Activated CD4-positive, alpha-beta T cell treated with anti-CD3 and anti-CD28 coated beads for 36 hours (primary cell): ENCODE results near the gene CORO1C. TPM values are rescaled to one million over a fixed set of nuclear protein-coding genes. Genes with fewer than 3 reads are reported as not detected.
"Not testable (repeated sequence)": the region's sequence is repeated elsewhere in the genome, so short reads cannot be mapped to it uniquely, and the experiment has no call there.

ENCODE experiments used
- ATAC-seq: fragments of 200-7000 bp; cut with Tn5 transposase; one replicate; pipeline ENCODE4 v1.10.0; 2021; ENCODE audit warnings: mild to moderate bottlenecking, moderate library complexity
- CTCF ChIA-PET: fragments of 350-600 bp; sonication (Branson Sonifier 250); formaldehyde crosslinking; loops from one replicate; lab custom pipeline; 2021; ENCODE audit warnings: antibody characterized with exemption; lab: Charles Lee
- POLR2A ChIA-PET: fragments of 350-600 bp; sonication (Branson Sonifier 250); formaldehyde crosslinking; loops from one replicate; lab custom pipeline; 2021; ENCODE audit warnings: antibody characterized with exemption, inconsistent platforms; lab: Charles Lee
- DNase-seq: peaks from one replicate; pipeline ENCODE4 v3.0.0-alpha.2; 2020
- H3K27ac Mint-ChIP-seq: one replicate; pipeline ENCODE4 v1.8.0; 2021; ENCODE audit warnings: mixed read lengths
- H3K27me3 Mint-ChIP-seq: one replicate; pipeline ENCODE4 v1.8.0; 2021; ENCODE audit warnings: mixed read lengths
- H3K36me3 Mint-ChIP-seq: one replicate; pipeline ENCODE4 v1.8.0; 2021; ENCODE audit warnings: low read depth, mixed read lengths
- H3K4me1 Mint-ChIP-seq: one replicate; pipeline ENCODE4 v1.8.0; 2021; ENCODE audit warnings: mixed read lengths
- H3K4me3 Mint-ChIP-seq: one replicate; pipeline ENCODE4 v1.8.0; 2021; ENCODE audit warnings: mild to moderate bottlenecking, moderate library complexity, mixed read lengths
- H3K9me3 Mint-ChIP-seq: one replicate; pipeline ENCODE4 v1.8.0; 2021; ENCODE audit warnings: low read depth, mixed read lengths
- intact Hi-C, 2 experiments: fragments of 100-400 bp; cut with DNase I in 1 of 2; cut with micrococcal nuclease in 1 of 2; formaldehyde crosslinking; loops; one replicate each; pipeline versions ENCODE4 v1.14.2 to v1.15.1; 2022 to 2024; cut with DNase I, micrococcal nuclease
- total RNA-seq, 2 experiments: library from RNA; stranded (reverse); gene quantifications; one replicate each; pipeline ENCODE4 v1.2.3, GENCODE V29; 2021

Gene CORO1C
- total RNA-seq, 2 experiments from 2014 or later, result 83.5 to 90.8 TPM

GRCh38 chr12:108622921-108623514 is 108.3 kb downstream of the CORO1C start:
- peaks cover 44% of the 10 kb centered on the region for H3K36me3 Mint-ChIP-seq

GRCh38 chr12:108622421-108622820 is 108.9 kb downstream of the CORO1C start:
- H3K27me3 Mint-ChIP-seq, result no peaks in the 10 kb centered on the region
- ATAC-seq (no peak), DNase-seq (no peak)
- no peak overlapping the region for H3K4me3 Mint-ChIP-seq
- peak overlapping the region; percentile 86 for H3K27ac Mint-ChIP-seq
- peaks cover 42% of the 10 kb centered on the region for H3K36me3 Mint-ChIP-seq
- ChIA-PET POLR2A (interaction anchor here (0.6 kb wide), 1 partner anchor 12 kb away, joined by 3 read pairs; no protein-coding TSS in a partner anchor), CTCF (interaction anchor here (0.6 to 9.0 kb wide), 2 partner anchors 57 to 896 kb away, joined by 3 to 270 read pairs; partner anchors contain the start of genes ISCU and SART3)
- intact Hi-C loops, result no loop called here
- no peaks in the 10 kb centered on the region for H3K9me3 Mint-ChIP-seq
- H3K4me1 Mint-ChIP-seq, result peaks cover 38% of the 10 kb centered on the region

More at GRCh38 chr12:108622921-108623514, 108.3 kb downstream of the CORO1C start:
- no peaks in the 10 kb centered on the region for H3K9me3 Mint-ChIP-seq
- H3K4me1 Mint-ChIP-seq, result peaks cover 36% of the 10 kb centered on the region
- no peak overlapping the region for H3K27ac Mint-ChIP-seq
- no peak overlapping the region for H3K4me3 Mint-ChIP-seq
- ChIA-PET CTCF (interaction anchor here (9.0 kb wide), 1 partner anchor 58 kb away, joined by 270 read pairs; the partner anchor contains the start of genes ISCU and SART3), POLR2A (no interaction called here)
- intact Hi-C loops, result no loop called here
- DNase-seq, result no peak
- ATAC-seq, result no peak
- no peaks in the 10 kb centered on the region for H3K27me3 Mint-ChIP-seq

- peaks cover 46% of the 10 kb centered on the region for H3K36me3 Mint-ChIP-seq
- POLR2A ChIA-PET, result interaction anchor here (0.7 kb wide), 1 partner anchor 52 kb away, joined by 3 read pairs; no protein-coding TSS in a partner anchor
- H3K4me3 Mint-ChIP-seq, result no peak overlapping the region
- H3K27ac Mint-ChIP-seq, result peak overlapping the region; percentile 70
- DNase-seq (no peak), ATAC-seq (no peak)
- peaks cover 4% of the 10 kb centered on the region for H3K9me3 Mint-ChIP-seq
- H3K4me1 Mint-ChIP-seq, result peaks cover 45% of the 10 kb centered on the region
- intact Hi-C loops, result no loop called here
- CTCF ChIA-PET, result interaction anchor here (0.5 to 9.0 kb wide), 5 partner anchors 10 to 239 kb away, joined by 3 to 270 read pairs (median 3); partner anchors contain the start of genes ISCU, SART3 and SELPLG
- H3K27me3 Mint-ChIP-seq, result no peaks in the 10 kb centered on the region
These were observed 110.2 kb downstream of the CORO1C start for GRCh38 chr12:108621161-108621560.

- H3K27me3 Mint-ChIP-seq, result no peaks in the 10 kb centered on the region
- intact Hi-C loops, result no loop called here
- ATAC-seq, result no peak
- no peak for DNase-seq
- H3K9me3 Mint-ChIP-seq, result peaks cover 9% of the 10 kb centered on the region
- ChIA-PET CTCF (interaction anchor here (0.5 to 9.0 kb wide), 7 partner anchors 11 to 238 kb away, joined by 3 to 270 read pairs (median 4); partner anchors contain the start of genes ISCU, SART3 and SELPLG), POLR2A (interaction anchor here (0.6 kb wide), 1 partner anchor 20 kb away, joined by 3 read pairs; no protein-coding TSS in a partner anchor)
- no peak overlapping the region for H3K4me3 Mint-ChIP-seq
- peaks cover 46% of the 10 kb centered on the region for H3K36me3 Mint-ChIP-seq
- peak overlapping the region; percentile 61 for H3K27ac Mint-ChIP-seq
- H3K4me1 Mint-ChIP-seq, result peaks cover 43% of the 10 kb centered on the region
These were observed 111.0 kb downstream of the CORO1C start for GRCh38 chr12:108620236-108620879.

- Mint-ChIP-seq H3K27me3 (no peaks in the 10 kb centered on the region), H3K27ac (peak overlapping the region; percentile 10), H3K4me1 (peaks cover 40% of the 10 kb centered on the region), H3K4me3 (no peak overlapping the region), H3K36me3 (peaks cover 42% of the 10 kb centered on the region), H3K9me3 (peaks cover 9% of the 10 kb centered on the region)
- no peak for ATAC-seq
- ChIA-PET POLR2A (interaction anchor here (1.2 kb wide), 1 partner anchor 51 kb away, joined by 5 read pairs; no protein-coding TSS in a partner anchor), CTCF (interaction anchor here (0.6 to 9.0 kb wide), 10 partner anchors 12 to 774 kb away, joined by 3 to 270 read pairs (median 10); partner anchors contain the start of genes ISCU, SART3 and SELPLG)
- DNase-seq, result no peak
- intact Hi-C loops, result loop anchor here in 1 of 2 experiments (2.0 to 10.0 kb wide), 2 partner anchors 183 to 855 kb away; partner anchors contain the start of gene PRDM4
These were observed 111.8 kb downstream of the CORO1C start for GRCh38 chr12:108619369-108620160.

- ChIA-PET CTCF (interaction anchor here (0.6 to 9.0 kb wide), 19 partner anchors 12 to 1263 kb away, joined by 3 to 270 read pairs (median 5); partner anchors contain the start of genes FICD, ISCU, SART3 and SELPLG), POLR2A (interaction anchor here (0.6 to 1.6 kb wide), 3 partner anchors 9 to 54 kb away, joined by 4 to 5 read pairs (median 5); no protein-coding TSS in a partner anchor)
- not testable (repeated sequence) for H3K4me3 Mint-ChIP-seq, H3K27ac Mint-ChIP-seq, H3K9me3 Mint-ChIP-seq, ATAC-seq, DNase-seq, H3K27me3 Mint-ChIP-seq
- Mint-ChIP-seq H3K36me3 (peaks cover 36% of the 10 kb centered on the region), H3K4me1 (peaks cover 40% of the 10 kb centered on the region)
- intact Hi-C loops, result loop anchor here in 1 of 2 experiments (1.0 to 10.0 kb wide), 4 partner anchors 56 to 854 kb away; partner anchors contain the start of genes FICD and PRDM4
These were observed 112.4 kb downstream of the CORO1C start for GRCh38 chr12:108618953-108619274.

- Mint-ChIP-seq H3K27ac (peak overlapping the region; percentile 62), H3K4me3 (no peak overlapping the region), H3K4me1 (peaks cover 40% of the 10 kb centered on the region), H3K27me3 (no peaks in the 10 kb centered on the region), H3K36me3 (peaks cover 30% of the 10 kb centered on the region), H3K9me3 (peaks cover 9% of the 10 kb centered on the region)
- intact Hi-C loops, result loop anchor here in 1 of 2 experiments (1.0 to 10.0 kb wide), 4 partner anchors 55 to 854 kb away; partner anchors contain the start of genes FICD and PRDM4
- CTCF ChIA-PET, result interaction anchor here (0.6 to 9.0 kb wide), 33 partner anchors 9 to 1511 kb away, joined by 3 to 270 read pairs (median 5); partner anchors contain the start of genes FICD, ISCU, SART3 and SELPLG
- peak; percentile 46 for ATAC-seq
- peak; percentile 88 for DNase-seq
- POLR2A ChIA-PET, result interaction anchor here (0.6 to 2.1 kb wide), 7 partner anchors 10 to 56 kb away, joined by 3 to 8 read pairs (median 5); partner anchors contain the start of gene ISCU
These were observed 113.0 kb downstream of the CORO1C start for GRCh38 chr12:108618079-108618952.

- peaks cover 36% of the 10 kb centered on the region for H3K4me1 Mint-ChIP-seq
- peaks cover 19% of the 10 kb centered on the region for H3K36me3 Mint-ChIP-seq
- DNase-seq (peak; percentile 92), ATAC-seq (peak; percentile 92)
- POLR2A ChIA-PET, result interaction anchor here (0.6 to 2.1 kb wide), 8 partner anchors 11 to 141 kb away, joined by 3 to 8 read pairs (median 5); partner anchors contain the start of gene ISCU
- H3K27ac Mint-ChIP-seq, result peak overlapping the region; percentile 77
- H3K9me3 Mint-ChIP-seq, result peaks cover 9% of the 10 kb centered on the region
- intact Hi-C loops, result loop anchor here (1.0 to 10.0 kb wide), 9 partner anchors 12 to 852 kb away; partner anchors contain the start of genes FICD (in 1 of the 2), PRDM4 (in 1 of the 2) and SELPLG (in 1 of the 2)
- H3K4me3 Mint-ChIP-seq, result peak overlapping the region; percentile 13
- no peaks in the 10 kb centered on the region for H3K27me3 Mint-ChIP-seq
- CTCF ChIA-PET, result interaction anchor here (0.6 to 9.0 kb wide), 29 partner anchors 8 to 1512 kb away, joined by 3 to 270 read pairs (median 6); partner anchors contain the start of genes FICD, ISCU, SART3 and SELPLG
These were observed 114.1 kb downstream of the CORO1C start for GRCh38 chr12:108616941-108617858.
